GM06990 (cell line): ENCODE measurements around the gene FFAR1.

Experiments
- DNase-seq: peaks from one replicate; pipeline ENCODE4 v3.0.0-alpha.2; 2011; ENCODE audit not compliant: insufficient read length; ENCODE audit errors: extremely low read depth
- H3K27me3 ChIP-seq: replicated peaks from 2 replicates; pipeline ENCODE4 v1.6.0; 2011; ENCODE audit warnings: low read length; ENCODE audit not compliant: control insufficient read depth, insufficient read depth
- H3K36me3 ChIP-seq: 2 replicates; pipeline ENCODE4 v1.5.1; 2011; ENCODE audit warnings: low read length; ENCODE audit not compliant: control insufficient read depth, insufficient read depth
- H3K4me3 ChIP-seq: replicated peaks from 2 replicates; pipeline ENCODE4 v1.5.1; 2011; ENCODE audit warnings: low read depth, mild to moderate bottlenecking, control low read depth, low read length
- CTCF ChIP-seq: IDR thresholded peaks from 2 replicates; pipeline ENCODE4 v1.5.1; 2011; ENCODE audit warnings: low read length, control low read depth, mild to moderate bottlenecking, inconsistent platforms; ENCODE audit not compliant: insufficient read depth, poor library complexity, severe bottlenecking

The FFAR1 gene

GRCh38 chr19:35348911-35349611 is 1.4 kb downstream of the FFAR1 start:
- no peak overlapping the region for H3K4me3 ChIP-seq
- peak; percentile 65 for DNase-seq
- H3K27me3 ChIP-seq, result no peaks in the 10 kb centered on the region
- H3K36me3 ChIP-seq, result peaks cover 15% of the 10 kb centered on the region
- no peak for TF ChIP-seq CTCF

GRCh38 chr19:35349614-35350521 is 2.2 kb downstream of the FFAR1 start:
- no peaks in the 10 kb centered on the region for H3K27me3 ChIP-seq
- no peak overlapping the region for H3K4me3 ChIP-seq
- TF ChIP-seq CTCF, result no peak
- DNase-seq, result no peak
- peaks cover 7% of the 10 kb centered on the region for H3K36me3 ChIP-seq

GRCh38 chr19:35350591-35350990 is 2.9 kb downstream of the FFAR1 start:
- no peaks in the 10 kb centered on the region for H3K27me3 ChIP-seq
- no peak overlapping the region for H3K4me3 ChIP-seq
- TF ChIP-seq CTCF, result no peak
- DNase-seq, result no peak
- peaks cover 5% of the 10 kb centered on the region for H3K36me3 ChIP-seq

- DNase-seq, result no peak
- TF ChIP-seq CTCF, result no peak
- Histone ChIP-seq H3K36me3 (no peaks in the 10 kb centered on the region), H3K4me3 (no peak overlapping the region), H3K27me3 (no peaks in the 10 kb centered on the region)
Observed at GRCh38 chr19:35351411-35352176, 3.9 kb downstream of the FFAR1 start.

GRCh38 chr19:35352177-35352447 is 4.4 kb downstream of the FFAR1 start:
- no peak overlapping the region for H3K4me3 ChIP-seq
- no peaks in the 10 kb centered on the region for H3K27me3 ChIP-seq
- no peak for TF ChIP-seq CTCF
- no peaks in the 10 kb centered on the region for H3K36me3 ChIP-seq
- DNase-seq, result no peak
